ENCODE results near the gene ERFE.
A peak's percentile ranks its signal among the peaks of the same experiment; 100 is the strongest.

The ERFE gene

DNA sequence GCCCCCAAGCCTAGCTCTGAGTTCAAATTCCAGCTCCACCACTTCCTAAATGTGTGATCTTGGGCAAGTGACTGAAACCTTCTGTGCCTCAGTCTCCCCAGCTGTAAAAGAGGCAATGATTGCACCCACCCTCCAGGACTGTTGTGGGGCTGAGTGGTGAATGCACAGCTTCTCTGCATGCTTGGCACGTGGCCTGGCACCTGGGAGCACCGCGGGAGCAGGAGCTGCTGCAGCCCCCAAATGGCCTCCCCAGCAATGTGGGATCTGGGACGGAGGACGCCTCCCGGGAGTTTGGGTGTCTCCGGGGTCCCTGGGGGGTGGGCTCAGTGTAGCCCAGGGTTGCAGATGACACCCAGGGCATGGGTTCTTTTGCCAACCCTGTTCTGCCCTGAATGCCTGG lies 18.7 kb upstream of the ERFE start:
- DNase-seq = no peak

DNA sequence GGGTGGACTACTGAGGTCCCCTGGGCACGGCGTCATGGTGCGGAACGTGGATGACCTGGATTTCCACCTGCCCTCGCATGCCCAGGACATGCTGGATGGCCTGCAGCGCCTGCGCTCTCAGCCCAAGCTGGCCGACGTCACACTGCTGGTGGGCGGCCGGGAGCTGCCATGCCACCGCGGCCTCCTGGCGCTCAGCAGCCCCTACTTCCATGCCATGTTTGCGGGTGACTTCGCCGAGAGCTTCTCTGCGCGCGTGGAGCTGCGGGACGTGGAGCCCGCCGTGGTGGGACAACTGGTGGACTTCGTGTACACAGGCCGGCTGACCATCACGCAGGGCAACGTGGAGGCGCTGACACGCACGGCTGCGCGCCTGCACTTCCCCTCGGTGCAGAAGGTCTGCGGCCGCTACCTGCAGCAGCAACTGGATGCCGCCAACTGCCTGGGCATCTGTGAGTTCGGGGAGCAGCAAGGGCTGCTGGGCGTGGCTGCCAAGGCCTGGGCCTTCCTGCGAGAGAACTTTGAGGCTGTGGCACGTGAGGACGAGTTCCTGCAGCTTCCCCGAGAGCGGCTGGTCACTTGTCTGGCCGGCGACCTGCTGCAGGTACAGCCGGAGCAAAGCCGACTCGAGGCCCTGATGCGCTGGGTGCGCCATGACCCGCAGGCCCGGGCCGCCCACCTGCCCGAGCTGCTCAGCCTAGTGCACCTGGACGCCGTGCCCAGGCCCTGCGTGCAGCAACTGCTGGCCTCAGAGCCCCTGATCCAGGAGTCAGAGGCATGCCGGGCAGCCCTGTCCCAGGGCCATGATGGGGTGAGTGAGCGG lies 17.8 kb upstream of the ERFE start:
- DNase-seq = no peak

DNA sequence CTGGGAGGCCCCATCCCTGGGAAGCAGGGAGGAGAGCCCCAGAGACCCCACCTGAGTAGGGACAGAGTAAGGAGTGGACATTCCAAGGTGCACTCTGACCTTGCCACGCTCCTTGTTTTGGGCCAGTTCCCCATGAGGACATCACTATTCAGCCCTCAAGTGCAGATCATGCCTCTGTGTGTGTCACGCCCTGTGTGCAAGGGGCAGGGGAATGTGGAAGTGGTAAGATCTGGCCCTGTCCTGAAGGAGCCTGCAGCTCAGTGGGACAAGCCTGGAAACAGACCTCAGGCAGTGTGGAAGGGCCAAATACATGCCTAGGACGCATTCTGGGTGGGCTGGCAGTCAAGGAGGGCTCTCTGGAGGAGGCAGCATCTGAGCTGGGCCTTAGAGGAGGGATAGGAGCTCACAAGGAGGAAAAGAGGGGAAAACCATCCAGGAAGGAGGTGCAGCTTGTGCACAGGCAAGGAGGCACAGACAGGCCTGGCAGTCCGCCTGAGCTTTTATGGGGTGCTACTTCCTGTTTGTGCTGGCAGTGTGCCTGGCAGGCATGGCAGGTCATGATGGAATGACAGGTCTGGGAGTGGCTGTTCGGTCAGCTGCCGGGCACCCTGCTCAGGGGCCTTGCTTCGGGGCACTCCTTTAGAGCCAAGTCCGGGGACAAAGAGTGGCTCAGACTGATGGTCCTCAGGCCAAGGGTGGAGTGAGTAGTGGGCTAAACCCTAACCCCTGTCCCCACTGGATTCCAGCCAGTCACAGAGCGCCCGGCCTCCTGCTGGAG lies 17.0 kb upstream of the ERFE start:
- DNase-seq = peak; percentile 36

DNA sequence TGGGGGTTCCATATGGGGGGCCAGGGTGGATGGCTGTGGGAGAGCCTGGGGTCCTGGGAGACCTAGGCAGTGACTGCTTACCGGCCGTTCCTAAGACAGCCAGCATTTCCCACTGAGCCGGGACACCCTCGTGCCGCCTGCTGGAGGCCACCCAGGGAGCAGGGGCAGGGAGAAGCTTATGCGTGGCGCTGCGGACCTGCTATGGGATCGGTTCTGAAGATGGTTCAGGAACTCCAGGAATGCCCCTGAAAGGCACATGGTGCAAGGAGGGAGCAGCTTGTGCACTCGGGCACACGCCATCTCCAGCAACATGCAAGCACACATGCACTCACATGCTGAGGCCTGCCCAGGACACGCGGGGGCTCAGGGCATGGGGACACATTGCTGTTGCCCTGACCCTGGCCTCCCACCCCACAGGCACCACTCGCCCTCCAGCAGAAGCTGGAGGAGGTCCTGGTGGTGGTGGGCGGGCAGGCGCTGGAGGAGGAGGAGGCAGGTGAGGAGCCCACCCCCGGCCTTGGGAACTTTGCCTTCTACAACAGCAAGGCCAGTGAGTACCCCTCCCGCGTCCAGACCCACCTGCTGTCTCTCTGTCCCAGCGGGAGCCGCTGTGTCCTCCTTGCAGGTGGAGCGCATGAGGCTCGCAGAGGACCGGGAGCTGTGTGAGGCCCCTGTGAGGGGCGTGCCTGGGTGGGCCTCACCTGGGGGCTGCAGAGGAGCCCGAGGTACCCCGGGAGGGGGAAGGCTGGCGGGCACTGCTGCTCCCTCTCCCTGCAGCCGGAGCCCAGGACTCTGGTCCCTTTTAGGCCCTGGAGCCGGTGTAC lies 16.2 kb upstream of the ERFE start:
- no peak for DNase-seq

GRCh38 chr2:238143239-238143951 lies 15.4 kb upstream of the ERFE start:
- DNase-seq = no peak

- DNase-seq = no peak
Observed at GRCh38 chr2:238144262-238144661, 14.5 kb upstream of the ERFE start.

GRCh38 chr2:238145046-238145445 lies 13.7 kb upstream of the ERFE start:
- no peak for DNase-seq

DNA sequence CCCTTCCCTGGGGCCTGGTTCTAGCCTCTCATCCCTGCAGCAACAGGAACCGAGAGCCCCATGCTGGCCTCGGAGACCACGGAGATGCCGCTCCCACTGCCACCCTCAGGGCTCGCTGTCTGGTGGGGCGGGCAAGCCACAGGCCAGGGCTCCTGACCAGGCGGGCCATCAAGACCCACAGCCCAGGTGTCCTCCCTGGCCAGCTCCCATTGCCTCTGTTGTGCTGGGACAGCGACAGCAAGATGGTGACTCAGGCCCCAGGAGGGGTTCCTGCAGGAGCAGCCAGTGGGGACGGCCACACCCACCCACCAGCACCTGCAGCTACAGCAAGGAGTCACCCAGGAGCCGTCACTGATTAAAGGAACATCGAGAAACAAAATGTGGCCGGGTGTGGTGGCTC lies 12.9 kb upstream of the ERFE start:
- no peak for DNase-seq

DNA sequence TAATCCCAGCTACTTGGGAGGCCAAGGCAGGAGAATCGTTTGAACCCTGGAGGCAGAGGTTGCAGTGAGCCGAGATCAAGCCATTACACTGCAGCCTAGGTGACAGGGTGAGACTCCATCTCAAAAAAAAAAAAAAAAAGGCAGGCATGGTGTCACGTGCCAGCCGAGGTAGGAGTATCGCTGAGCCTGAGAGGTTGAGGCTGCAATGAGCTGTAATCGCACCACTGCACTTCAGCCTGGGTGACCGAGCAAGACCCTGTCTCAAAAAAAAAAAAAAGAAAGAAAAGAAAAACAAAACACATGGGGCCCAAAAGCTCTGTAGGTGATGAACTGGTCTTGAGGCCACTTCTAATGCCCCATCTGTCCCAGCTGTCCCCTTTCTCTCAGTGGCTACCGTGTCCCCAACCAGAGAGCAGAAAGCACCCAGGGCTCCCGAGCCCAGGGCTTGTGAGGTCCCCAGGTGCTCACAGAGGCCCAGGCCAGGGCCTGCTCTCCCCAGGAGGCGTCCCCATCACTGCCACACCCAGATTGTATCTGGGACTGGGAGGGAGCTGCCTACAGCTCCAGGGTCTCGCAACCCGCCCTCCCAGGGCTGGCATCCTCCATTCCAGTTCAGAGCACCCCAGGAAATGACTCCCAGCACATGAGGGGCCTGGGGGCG lies 11.8 kb upstream of the ERFE start:
- no peak for DNase-seq

- no peak for DNase-seq
Observed at GRCh38 chr2:238148981-238149380, 9.8 kb upstream of the ERFE start.

- DNase-seq = no peak
Observed at GRCh38 chr2:238149841-238150572, 8.8 kb upstream of the ERFE start.

DNA sequence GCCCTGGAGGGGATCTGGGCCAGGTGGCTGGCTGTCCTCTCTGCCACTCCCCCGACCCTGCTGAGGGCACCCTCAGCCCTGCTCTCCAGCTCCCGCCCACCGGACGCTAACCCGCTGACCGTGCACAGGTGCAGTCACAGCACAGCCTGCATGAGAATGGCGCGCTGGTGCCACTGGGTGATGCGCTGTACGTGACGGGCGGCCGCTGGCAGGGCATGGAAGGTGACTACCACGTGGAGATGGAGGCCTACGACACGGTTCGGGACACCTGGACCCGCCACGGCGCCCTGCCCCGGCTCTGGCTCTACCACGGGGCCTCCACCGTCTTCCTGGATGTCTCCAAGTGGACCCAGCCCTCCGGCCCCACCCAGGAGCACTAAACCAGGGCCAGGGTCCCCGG lies 8.1 kb upstream of the ERFE start:
- DNase-seq = no peak

- DNase-seq = no peak
Observed at GRCh38 chr2:238151205-238151604, 7.6 kb upstream of the ERFE start.

GRCh38 chr2:238151628-238152235 lies 7.0 kb upstream of the ERFE start:
- no peak for DNase-seq

DNA sequence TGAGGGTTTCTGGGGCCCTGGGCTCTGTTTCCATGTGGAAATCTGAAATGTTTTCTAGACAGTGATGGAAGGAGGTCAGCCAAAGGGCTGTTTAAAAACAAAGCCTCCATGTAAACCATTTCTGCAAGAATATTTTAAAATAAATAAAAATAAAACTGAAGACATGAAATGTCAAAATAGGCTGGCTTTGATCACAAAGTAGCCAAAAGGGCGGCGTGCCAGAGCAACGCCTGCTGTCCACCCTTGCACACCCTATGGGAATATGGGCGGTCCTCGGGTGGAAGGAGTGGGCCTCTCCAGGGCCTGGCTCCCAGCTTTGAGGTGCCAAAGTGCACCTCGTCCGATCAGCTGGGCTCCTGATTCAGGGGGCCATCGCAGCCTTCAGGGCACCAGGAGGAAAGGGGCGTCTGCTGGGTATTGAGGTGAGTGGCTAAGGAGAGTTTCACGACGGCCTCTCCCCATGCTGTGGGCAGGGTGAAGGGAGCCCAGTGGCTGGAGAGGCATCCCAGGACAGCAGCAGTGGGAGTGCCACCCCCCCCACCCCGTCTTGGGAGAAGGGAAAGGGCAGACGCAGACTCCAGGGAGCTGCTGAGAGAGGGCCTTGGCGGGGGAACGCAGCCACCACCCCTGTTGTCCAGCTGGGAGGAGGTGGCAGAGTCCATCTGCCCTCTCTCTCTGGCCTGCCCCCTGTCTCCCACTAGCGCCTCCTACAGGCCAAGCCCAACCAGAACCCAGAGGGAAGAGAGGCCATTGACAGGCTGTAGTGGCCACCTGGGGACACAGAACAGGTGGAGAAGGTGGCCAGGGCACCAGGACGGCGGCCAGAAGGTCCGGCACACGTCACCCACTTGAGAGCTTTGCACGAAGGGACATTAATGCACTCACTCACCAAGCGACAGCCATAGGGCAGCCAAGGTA lies 5.7 kb upstream of the ERFE start:
- no peak for DNase-seq

DNA sequence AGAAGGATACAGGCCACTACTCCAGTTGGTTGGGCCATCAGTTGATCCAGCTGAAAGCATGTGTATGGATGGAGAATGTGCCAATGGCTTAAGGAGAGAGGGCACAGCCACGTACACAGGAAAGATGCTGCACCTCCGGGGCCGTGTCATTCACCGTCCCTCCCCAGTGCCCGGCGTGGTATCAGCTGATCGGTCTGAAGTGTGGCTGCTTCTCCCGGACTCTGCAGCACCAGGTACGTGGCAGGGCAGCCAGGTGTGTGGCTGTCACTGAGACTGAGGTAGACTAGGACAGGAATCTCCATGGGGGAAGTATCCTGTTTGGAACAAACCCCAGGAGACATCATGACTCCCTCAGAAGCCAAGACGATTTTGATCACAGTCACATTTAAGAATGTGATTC lies 4.2 kb upstream of the ERFE start:
- no peak for DNase-seq

DNA sequence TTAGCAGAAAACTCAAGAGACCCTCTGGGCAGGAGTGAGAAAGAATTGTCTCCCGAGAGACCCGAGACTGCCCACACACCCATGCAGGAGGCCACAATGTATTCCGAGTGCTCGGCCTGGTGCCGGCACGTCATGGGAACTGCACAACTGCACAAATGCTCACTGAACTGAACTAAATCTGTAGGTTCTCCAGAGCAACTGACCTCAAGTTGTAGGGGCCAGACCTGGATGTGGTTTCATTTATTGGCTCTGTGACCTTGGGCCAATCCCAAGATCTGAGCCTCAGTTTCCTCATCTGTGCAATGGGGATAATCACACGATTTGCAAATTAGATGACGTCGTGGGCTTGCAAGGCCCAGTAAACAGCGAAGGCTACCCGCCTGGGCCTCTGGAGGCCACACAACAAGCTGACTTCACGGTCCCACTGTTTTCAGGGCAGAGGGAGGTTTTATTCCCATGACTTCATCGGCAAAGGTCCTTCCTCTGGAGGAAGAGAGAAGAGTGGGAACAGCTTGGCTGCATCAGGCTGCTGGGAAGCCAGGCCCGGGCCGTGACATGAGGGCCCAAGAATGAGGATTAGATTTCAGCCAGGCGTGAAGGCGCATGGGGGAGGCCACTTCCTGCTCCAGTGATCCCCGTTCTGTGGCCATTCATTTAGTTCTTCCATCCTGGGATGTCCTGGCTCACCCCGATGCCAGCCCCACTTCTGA lies 3.6 kb upstream of the ERFE start:
- no peak for DNase-seq

- no peak for DNase-seq
Observed at GRCh38 chr2:238155761-238156694, 2.7 kb upstream of the ERFE start.
